ENCODE measurements around the gene AQP7.
"Not testable (repeated sequence)": the region's sequence is repeated elsewhere in the genome, so short reads cannot be mapped to it uniquely, and the experiment has no call there.

Gene AQP7

GRCh38 chr9:33366979-33367480, 35.3 kb downstream of the AQP7 start:
- no peak for DNase-seq

- not testable (repeated sequence) for DNase-seq
These were observed 37.6 kb downstream of the AQP7 start for GRCh38 chr9:33364814-33365213.

GRCh38 chr9:33364127-33364526, 38.2 kb downstream of the AQP7 start:
- no peak for DNase-seq

GRCh38 chr9:33358641-33359040, 43.7 kb downstream of the AQP7 start:
- not testable (repeated sequence) for DNase-seq

- DNase-seq, result no peak
These were observed 46.4 kb downstream of the AQP7 start for GRCh38 chr9:33355933-33356332.

- no peak for DNase-seq
These were observed 47.6 kb downstream of the AQP7 start for GRCh38 chr9:33354651-33355211.

GRCh38 chr9:33351547-33351946, 50.8 kb downstream of the AQP7 start:
- DNase-seq, result no peak

- no peak for DNase-seq
These were observed 52.1 kb downstream of the AQP7 start for GRCh38 chr9:33350310-33350709.

GRCh38 chr9:33349743-33350142, 52.6 kb downstream of the AQP7 start:
- no peak for DNase-seq

GRCh38 chr9:33348998-33349397, 53.4 kb downstream of the AQP7 start:
- DNase-seq, result no peak

GRCh38 chr9:33346564-33346963, 55.8 kb downstream of the AQP7 start:
- DNase-seq, result no peak

GRCh38 chr9:33344145-33344544, 58.2 kb downstream of the AQP7 start:
- no peak for DNase-seq

GRCh38 chr9:33341182-33341581, 61.2 kb downstream of the AQP7 start:
- no peak for DNase-seq

GRCh38 chr9:33340186-33340585, 62.2 kb downstream of the AQP7 start:
- DNase-seq, result no peak
